ENCODE results near the gene RPAIN. TPM values are rescaled to one million over a fixed set of nuclear protein-coding genes. Genes with fewer than 3 reads are reported as not detected.

Gene RPAIN
- total RNA-seq, 5 donors from 2014 or later (not counting 1 experiment from before 2014, with no cell fraction given): 61.5 to 81.0 (median 67.7) TPM

- ATAC-seq (replicated peaks in 1 of 4) (no peak), DNase-seq (no peak)
- CTCF ChIA-PET: no interaction called here
- Histone ChIP-seq H3K9me3 (no peaks in the 10 kb centered on the region), H3K36me3 (ENCODE audit: control insufficient read depth in 2 of 2, extremely low read depth in 1 of 2, insufficient read depth in 1 of 2, low read length in 1 of 2) (peaks cover 0 to 5% of the 10 kb centered on the region in 2 donors), H3K27me3 (replicated peaks in 1 of 2; ENCODE audit: control insufficient read depth in 2 of 2, extremely low read depth in 1 of 2, insufficient read depth in 2 of 2, low read length in 1 of 2) (no peaks in the 10 kb centered on the region), H3K4me3 (ENCODE audit: control insufficient read depth in 1 of 2, extremely low read depth in 1 of 2, low read length in 1 of 2) (peak overlapping the region; percentile 72 to 96), H3K4me1 (ENCODE audit: control insufficient read depth in 1 of 2, extremely low read depth in 1 of 2, insufficient read depth in 2 of 2, low read length in 2 of 2) (peaks cover 7 to 21% of the 10 kb centered on the region in 2 experiments), H3K27ac (ENCODE audit: low read length) (no peak overlapping the region)
- POLR2A ChIA-PET: interaction anchor here in 1 of 2 donors (1.2 kb wide), 1 partner anchor 28 kb away, joined by 3 read pairs; no protein-coding TSS in a partner anchor
- WGBS (ENCODE audit: insufficient coverage): 25% methylated on average over 4 of the region's 8 CpGs
- Mint-ChIP-seq H3K4me1 (peaks cover 38 to 44% (median 42%) of the 10 kb centered on the region in 3 donors), H3K27ac (peak overlapping the region in 1 of 2 donors; percentile 9), H3K4me3 (peak overlapping the region; percentile 81 to 88 (median 81)), H3K9me3 (no peaks in the 10 kb centered on the region), H3K27me3 (no peaks in the 10 kb centered on the region), H3K36me3 (peaks cover 7% of the 10 kb centered on the region)
These were observed 47.4 kb downstream of the RPAIN start for GRCh38 chr17:5467416-5467815.

GRCh38 chr17:5468075-5468473, 48.1 kb downstream of the RPAIN start:
- CTCF ChIA-PET: no interaction called here
- no peaks in the 10 kb centered on the region for H3K9me3 ChIP-seq
- no peaks in the 10 kb centered on the region for H3K27me3 ChIP-seq (replicated peaks in 1 of 2; ENCODE audit: control insufficient read depth in 2 of 2, extremely low read depth in 1 of 2, insufficient read depth in 2 of 2, low read length in 1 of 2)
- DNase-seq (peak in 8 of 35 experiments; percentile 2 to 35 (median 8)), ATAC-seq (replicated peaks in 1 of 4) (peak in 3 of 4 experiments; percentile 5 to 49 (median 10))
- POLR2A ChIA-PET: interaction anchor here in 1 of 2 donors (1.2 kb wide), 1 partner anchor 29 kb away, joined by 3 read pairs; no protein-coding TSS in a partner anchor
- no peak overlapping the region for H3K27ac ChIP-seq (ENCODE audit: low read length)
- no peaks in the 10 kb centered on the region for H3K27me3 Mint-ChIP-seq
- peak overlapping the region; percentile 72 to 96 for H3K4me3 ChIP-seq (ENCODE audit: control insufficient read depth in 1 of 2, extremely low read depth in 1 of 2, low read length in 1 of 2)
- no peaks in the 10 kb centered on the region for H3K9me3 Mint-ChIP-seq
- 0% methylated on average over 17 of the region's 17 CpGs for WGBS (ENCODE audit: insufficient coverage)
- peaks cover 38 to 44% (median 42%) of the 10 kb centered on the region in 3 donors for H3K4me1 Mint-ChIP-seq
- H3K36me3 Mint-ChIP-seq: peaks cover 7% of the 10 kb centered on the region
- H3K27ac Mint-ChIP-seq: peak overlapping the region; percentile 9 to 14
- peaks cover 0 to 8% of the 10 kb centered on the region in 2 donors for H3K36me3 ChIP-seq (ENCODE audit: control insufficient read depth in 2 of 2, extremely low read depth in 1 of 2, insufficient read depth in 1 of 2, low read length in 1 of 2)
- H3K4me3 Mint-ChIP-seq: peak overlapping the region; percentile 81 to 88 (median 81)
- H3K4me1 ChIP-seq (ENCODE audit: control insufficient read depth in 1 of 2, extremely low read depth in 1 of 2, insufficient read depth in 2 of 2, low read length in 2 of 2): peaks cover 7 to 21% of the 10 kb centered on the region in 2 experiments

- CTCF ChIA-PET: no interaction called here
These were observed 52.5 kb downstream of the RPAIN start for GRCh38 chr17:5472511-5472910.

GRCh38 chr17:5473906-5474305, 53.9 kb downstream of the RPAIN start:
- H3K4me1 ChIP-seq (ENCODE audit: control insufficient read depth in 1 of 2, extremely low read depth in 1 of 2, insufficient read depth in 2 of 2, low read length in 2 of 2): peaks cover 0 to 5% of the 10 kb centered on the region in 2 experiments
- no peaks in the 10 kb centered on the region for H3K27me3 Mint-ChIP-seq
- peaks cover 13 to 49% of the 10 kb centered on the region in 2 donors for H3K36me3 ChIP-seq (ENCODE audit: control insufficient read depth in 2 of 2, extremely low read depth in 1 of 2, insufficient read depth in 1 of 2, low read length in 1 of 2)
- H3K27me3 ChIP-seq (replicated peaks in 1 of 2; ENCODE audit: control insufficient read depth in 2 of 2, extremely low read depth in 1 of 2, insufficient read depth in 2 of 2, low read length in 1 of 2): no peaks in the 10 kb centered on the region
- H3K36me3 Mint-ChIP-seq: peaks cover 43% of the 10 kb centered on the region
- H3K4me3 Mint-ChIP-seq: no peak overlapping the region
- no peak overlapping the region for H3K27ac ChIP-seq (ENCODE audit: low read length)
- no peak overlapping the region for H3K27ac Mint-ChIP-seq
- WGBS (ENCODE audit: insufficient coverage): no CpG with 5 or more reads among the region's 2 CpGs
- no peak overlapping the region for H3K4me3 ChIP-seq (ENCODE audit: control insufficient read depth in 1 of 2, extremely low read depth in 1 of 2, low read length in 1 of 2)
- CTCF ChIA-PET: no interaction called here
- POLR2A ChIA-PET: no interaction called here
- DNase-seq (no peak), ATAC-seq (replicated peaks in 1 of 4) (no peak)
- H3K9me3 ChIP-seq: no peaks in the 10 kb centered on the region
- no peaks in the 10 kb centered on the region for H3K9me3 Mint-ChIP-seq
- peaks cover 22 to 25% (median 24%) of the 10 kb centered on the region in 3 donors for H3K4me1 Mint-ChIP-seq

More at GRCh38 chr17:5472511-5472910, 52.5 kb downstream of the RPAIN start:
- H3K36me3 Mint-ChIP-seq: peaks cover 31% of the 10 kb centered on the region
- no peak overlapping the region for H3K4me3 Mint-ChIP-seq
- no CpG with 5 or more reads among the region's 3 CpGs for WGBS (ENCODE audit: insufficient coverage)
- no peaks in the 10 kb centered on the region for H3K27me3 Mint-ChIP-seq
- H3K9me3 Mint-ChIP-seq: no peaks in the 10 kb centered on the region
- peaks cover 24 to 26% (median 25%) of the 10 kb centered on the region in 3 donors for H3K4me1 Mint-ChIP-seq
- ATAC-seq (replicated peaks in 1 of 4) (no peak), DNase-seq (no peak)
- peaks cover 8 to 36% of the 10 kb centered on the region in 2 donors for H3K36me3 ChIP-seq (ENCODE audit: control insufficient read depth in 2 of 2, extremely low read depth in 1 of 2, insufficient read depth in 1 of 2, low read length in 1 of 2)
- no peak overlapping the region for H3K27ac ChIP-seq (ENCODE audit: low read length)
- no peak overlapping the region for H3K27ac Mint-ChIP-seq
- H3K4me3 ChIP-seq (ENCODE audit: control insufficient read depth in 1 of 2, extremely low read depth in 1 of 2, low read length in 1 of 2): no peak overlapping the region
- peaks cover 4 to 14% of the 10 kb centered on the region in 2 experiments for H3K4me1 ChIP-seq (ENCODE audit: control insufficient read depth in 1 of 2, extremely low read depth in 1 of 2, insufficient read depth in 2 of 2, low read length in 2 of 2)
- no peaks in the 10 kb centered on the region for H3K27me3 ChIP-seq (replicated peaks in 1 of 2; ENCODE audit: control insufficient read depth in 2 of 2, extremely low read depth in 1 of 2, insufficient read depth in 2 of 2, low read length in 1 of 2)
- no peaks in the 10 kb centered on the region for H3K9me3 ChIP-seq
- POLR2A ChIA-PET: interaction anchor here in 1 of 2 donors (1.0 kb wide), 1 partner anchor 12 kb away, joined by 3 read pairs; no protein-coding TSS in a partner anchor

- no peaks in the 10 kb centered on the region for H3K27me3 ChIP-seq (replicated peaks in 1 of 2; ENCODE audit: control insufficient read depth in 2 of 2, extremely low read depth in 1 of 2, insufficient read depth in 2 of 2, low read length in 1 of 2)
- 94% methylated on average over 3 of the region's 4 CpGs for WGBS (ENCODE audit: insufficient coverage)
- Mint-ChIP-seq H3K9me3 (no peaks in the 10 kb centered on the region), H3K27ac (no peak overlapping the region), H3K27me3 (no peaks in the 10 kb centered on the region), H3K36me3 (peaks cover 68% of the 10 kb centered on the region), H3K4me3 (no peak overlapping the region), H3K4me1 (peaks cover 46 to 51% (median 47%) of the 10 kb centered on the region in 3 donors)
- ChIA-PET CTCF (interaction anchor here in 1 of 2 donors (0.7 kb wide), 1 partner anchor 29 kb away, joined by 4 read pairs; no protein-coding TSS in a partner anchor), POLR2A (no interaction called here)
- no peak for ATAC-seq (replicated peaks in 1 of 4)
- H3K9me3 ChIP-seq: no peaks in the 10 kb centered on the region
- H3K4me1 ChIP-seq (ENCODE audit: control insufficient read depth in 1 of 2, extremely low read depth in 1 of 2, insufficient read depth in 2 of 2, low read length in 2 of 2): peaks cover 0 to under 1% of the 10 kb centered on the region in 2 experiments
- H3K36me3 ChIP-seq (ENCODE audit: control insufficient read depth in 2 of 2, extremely low read depth in 1 of 2, insufficient read depth in 1 of 2, low read length in 1 of 2): peaks cover 14 to 78% of the 10 kb centered on the region in 2 donors
- no peak for DNase-seq
- no peak overlapping the region for H3K27ac ChIP-seq (ENCODE audit: low read length)
- H3K4me3 ChIP-seq (ENCODE audit: control insufficient read depth in 1 of 2, extremely low read depth in 1 of 2, low read length in 1 of 2): no peak overlapping the region
These were observed 59.0 kb downstream of the RPAIN start for GRCh38 chr17:5478992-5479391.

- no peaks in the 10 kb centered on the region for H3K9me3 Mint-ChIP-seq
- H3K27me3 ChIP-seq (replicated peaks in 1 of 2; ENCODE audit: control insufficient read depth in 2 of 2, extremely low read depth in 1 of 2, insufficient read depth in 2 of 2, low read length in 1 of 2): no peaks in the 10 kb centered on the region
- CTCF ChIA-PET: interaction anchor here in 1 of 2 donors (0.6 kb wide), 2 partner anchors 232 to 905 kb away, joined by 3 to 9 read pairs; no protein-coding TSS in a partner anchor
- H3K27ac ChIP-seq (ENCODE audit: low read length): no peak overlapping the region
- H3K9me3 ChIP-seq: no peaks in the 10 kb centered on the region
- no peaks in the 10 kb centered on the region for H3K27me3 Mint-ChIP-seq
- H3K36me3 ChIP-seq (ENCODE audit: control insufficient read depth in 2 of 2, extremely low read depth in 1 of 2, insufficient read depth in 1 of 2, low read length in 1 of 2): peaks cover 14 to 71% of the 10 kb centered on the region in 2 donors
- POLR2A ChIA-PET: no interaction called here
- H3K36me3 Mint-ChIP-seq: peaks cover 56% of the 10 kb centered on the region
- peaks cover 56 to 66% (median 63%) of the 10 kb centered on the region in 3 donors for H3K4me1 Mint-ChIP-seq
- no peak for DNase-seq
- H3K4me1 ChIP-seq (ENCODE audit: control insufficient read depth in 1 of 2, extremely low read depth in 1 of 2, insufficient read depth in 2 of 2, low read length in 2 of 2): peaks cover 13% of the 10 kb centered on the region in 2 experiments
- no peak overlapping the region for H3K4me3 ChIP-seq (ENCODE audit: control insufficient read depth in 1 of 2, extremely low read depth in 1 of 2, low read length in 1 of 2)
- H3K4me3 Mint-ChIP-seq: no peak overlapping the region
- no peak for ATAC-seq (replicated peaks in 1 of 4)
- no peak overlapping the region for H3K27ac Mint-ChIP-seq
- WGBS (ENCODE audit: insufficient coverage): no CpG with 5 or more reads among the region's 6 CpGs
These were observed 61.0 kb downstream of the RPAIN start for GRCh38 chr17:5480962-5481361.

All from T-cell (primary cell).